HG03571 (cell line): ENCODE data around the gene REEP5.
"Not testable (repeated sequence)": the region's sequence is repeated elsewhere in the genome, so short reads cannot be mapped to it uniquely, and the experiment has no call there.

ENCODE experiments used
- ATAC-seq: cut with Tn5 transposase; IDR thresholded peaks from one replicate; pipeline ENCODE4 v1.9.1; 2021; ENCODE audit not compliant: unreplicated experiment

The REEP5 gene

DNA sequence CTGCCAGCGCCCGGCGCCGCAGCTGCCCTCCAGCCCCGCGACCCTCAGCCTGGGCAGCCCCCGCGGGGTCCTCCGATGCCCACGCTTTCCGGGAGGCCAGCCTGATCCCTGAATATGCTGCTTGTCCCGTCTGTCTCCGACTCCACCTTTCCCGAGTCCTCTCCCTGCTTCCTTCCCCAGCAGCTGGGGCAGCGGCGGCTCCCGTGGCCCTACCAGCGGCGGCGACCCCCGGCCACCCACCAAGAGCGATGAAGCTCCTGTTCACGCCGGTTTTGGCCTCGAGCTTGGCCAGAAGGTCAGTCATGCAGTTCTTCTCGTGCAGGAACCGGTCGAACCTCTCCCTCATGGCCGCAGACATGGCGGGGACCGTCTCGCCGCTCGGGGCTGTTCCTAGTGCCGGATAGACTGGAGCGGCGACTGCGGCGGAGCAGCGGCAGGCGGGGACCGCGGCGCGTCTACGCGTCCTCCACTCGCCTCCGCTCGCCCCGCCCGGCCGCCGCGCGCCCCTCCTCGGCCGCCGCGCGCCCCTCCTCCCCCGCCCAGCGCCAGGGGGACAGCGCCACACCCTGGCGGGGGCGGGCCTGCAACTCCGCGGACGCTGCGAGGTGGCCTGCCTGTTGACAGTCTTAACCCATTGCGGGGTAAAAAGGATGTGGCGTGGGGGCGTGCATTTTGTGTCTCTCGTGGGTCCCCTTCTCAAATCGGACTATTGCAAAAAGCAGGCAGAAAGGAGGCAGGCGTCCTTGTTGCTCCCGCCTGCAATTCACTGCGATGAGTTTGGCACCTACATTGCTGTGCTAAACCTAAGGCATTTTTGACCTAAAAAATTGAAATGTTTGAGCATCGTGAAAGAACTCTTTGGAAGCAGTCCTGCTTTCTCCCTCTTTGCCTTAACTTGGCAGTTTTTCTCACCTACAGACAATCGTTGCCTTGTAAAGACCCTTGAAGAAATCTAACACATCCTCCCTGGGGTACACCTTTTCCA lies at the start of gene REEP5:
TSS of gene REEP5 (minus strand) at position 395 of the 985 bp plus-strand sequence. CDS start at position 358, 37 bp downstream.
- ATAC-seq, result peak; percentile 52

GRCh38 chr5:112971276-112971675 lies 49.2 kb upstream of the REEP5 start:
- ATAC-seq, result no peak

DNA sequence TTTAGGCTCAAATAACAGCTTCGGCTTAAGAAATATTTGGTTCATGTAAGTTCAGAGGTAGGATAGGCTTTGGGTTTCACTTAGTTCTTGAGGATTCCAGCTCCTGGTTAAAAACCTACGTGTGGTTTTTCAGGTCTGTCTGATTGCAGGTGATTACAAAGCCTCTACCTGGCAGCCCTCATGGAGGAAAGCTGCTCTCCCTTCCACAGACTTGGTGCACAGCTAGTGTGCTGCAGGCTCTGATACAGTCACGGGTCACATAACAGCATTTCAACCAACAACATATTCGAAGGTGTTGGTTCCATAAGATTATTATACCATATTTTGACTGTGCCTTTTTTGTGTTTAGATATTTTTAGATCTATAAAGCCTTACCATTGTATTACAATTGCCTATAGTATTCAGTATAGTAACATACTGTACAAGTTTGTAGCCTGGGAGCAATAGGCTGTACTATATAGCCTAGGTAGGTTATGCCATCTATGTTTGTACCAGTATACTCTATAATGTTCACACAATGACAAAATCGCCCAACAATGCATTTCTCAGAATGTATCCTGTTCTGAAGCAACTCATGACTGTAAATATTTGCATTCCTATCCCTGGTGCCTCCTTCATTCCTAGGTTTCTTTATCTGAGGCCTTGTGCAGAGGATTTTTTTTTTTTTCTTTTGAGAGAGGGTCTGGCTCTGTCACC lies 46.5 kb upstream of the REEP5 start:
- ATAC-seq, result no peak

GRCh38 chr5:112967520-112968083 lies 45.6 kb upstream of the REEP5 start:
- no peak for ATAC-seq

- ATAC-seq, result no peak
Measured at GRCh38 chr5:112965733-112966306, 43.8 kb upstream of the REEP5 start.

- ATAC-seq, result not testable (repeated sequence)
Measured at GRCh38 chr5:112963374-112963733, 41.3 kb upstream of the REEP5 start.

DNA sequence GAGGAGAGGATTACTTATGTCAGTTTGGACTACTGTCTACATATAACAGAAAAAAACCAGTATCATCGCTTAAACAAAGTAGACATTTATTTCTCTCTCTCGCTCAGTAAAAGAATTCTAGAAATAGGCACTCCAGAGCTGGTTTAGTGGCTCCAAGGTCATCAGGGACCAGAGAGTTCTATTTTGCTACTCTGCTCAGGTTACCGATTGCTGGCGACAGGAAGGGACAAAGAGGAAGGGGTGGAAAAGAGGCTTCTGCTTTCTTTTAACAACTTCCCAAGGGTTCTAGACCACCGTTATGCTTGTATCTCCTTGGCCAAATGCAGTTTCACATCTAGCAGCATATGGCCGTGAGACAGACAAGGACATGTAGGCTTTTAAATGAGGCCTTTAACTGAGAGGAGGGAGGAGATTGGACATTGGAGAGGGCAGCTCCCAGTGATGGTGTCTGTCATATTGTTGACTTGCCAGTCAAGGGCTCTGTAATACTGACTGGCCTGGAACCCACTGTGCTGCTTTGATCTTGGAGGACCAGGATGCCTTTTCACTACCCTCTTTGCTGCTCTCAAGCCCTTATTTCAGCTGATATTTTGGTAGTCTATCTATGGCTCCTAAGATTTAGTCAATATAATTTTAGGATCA lies 39.0 kb upstream of the REEP5 start:
- ATAC-seq, result no peak

DNA sequence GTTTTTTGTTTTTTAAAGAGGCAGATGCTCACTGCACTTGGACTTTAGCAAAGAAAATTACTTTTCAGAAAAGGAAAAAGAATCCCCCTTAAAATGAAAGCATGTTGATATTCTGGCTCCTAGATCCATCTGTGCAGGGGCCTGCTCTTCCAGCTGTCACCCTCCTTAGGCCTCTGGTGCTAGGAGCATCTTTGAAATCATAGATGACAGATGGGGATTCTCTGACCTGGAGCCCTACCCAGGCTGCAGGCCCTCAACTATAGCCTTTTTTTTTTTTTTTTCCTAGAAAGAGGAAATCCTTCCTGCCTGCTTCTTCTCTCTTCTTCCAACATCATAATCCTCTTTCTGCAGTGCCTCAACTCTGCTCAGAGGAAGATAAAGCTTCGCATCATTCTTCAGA lies 38.3 kb upstream of the REEP5 start:
- ATAC-seq, result no peak

DNA sequence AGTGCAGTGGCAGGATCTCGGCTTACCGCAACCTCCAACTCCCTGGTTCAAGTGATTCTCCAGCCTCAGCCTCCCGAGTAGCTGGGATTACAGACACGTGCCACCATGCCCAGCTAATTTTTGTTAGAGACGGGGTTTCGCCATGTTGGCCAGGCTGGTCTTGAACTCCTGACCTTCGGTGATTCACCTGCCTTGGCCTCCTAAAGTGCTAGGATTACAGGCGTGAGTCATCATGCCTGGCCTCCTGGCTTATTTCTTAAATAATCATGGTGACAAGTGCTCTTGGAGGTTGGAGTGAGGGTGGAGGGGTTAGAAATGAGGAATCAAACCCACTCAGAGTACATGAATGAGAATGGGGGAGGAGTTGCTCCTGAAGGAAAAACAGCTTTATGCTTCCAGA lies 37.8 kb upstream of the REEP5 start:
- not testable (repeated sequence) for ATAC-seq

DNA sequence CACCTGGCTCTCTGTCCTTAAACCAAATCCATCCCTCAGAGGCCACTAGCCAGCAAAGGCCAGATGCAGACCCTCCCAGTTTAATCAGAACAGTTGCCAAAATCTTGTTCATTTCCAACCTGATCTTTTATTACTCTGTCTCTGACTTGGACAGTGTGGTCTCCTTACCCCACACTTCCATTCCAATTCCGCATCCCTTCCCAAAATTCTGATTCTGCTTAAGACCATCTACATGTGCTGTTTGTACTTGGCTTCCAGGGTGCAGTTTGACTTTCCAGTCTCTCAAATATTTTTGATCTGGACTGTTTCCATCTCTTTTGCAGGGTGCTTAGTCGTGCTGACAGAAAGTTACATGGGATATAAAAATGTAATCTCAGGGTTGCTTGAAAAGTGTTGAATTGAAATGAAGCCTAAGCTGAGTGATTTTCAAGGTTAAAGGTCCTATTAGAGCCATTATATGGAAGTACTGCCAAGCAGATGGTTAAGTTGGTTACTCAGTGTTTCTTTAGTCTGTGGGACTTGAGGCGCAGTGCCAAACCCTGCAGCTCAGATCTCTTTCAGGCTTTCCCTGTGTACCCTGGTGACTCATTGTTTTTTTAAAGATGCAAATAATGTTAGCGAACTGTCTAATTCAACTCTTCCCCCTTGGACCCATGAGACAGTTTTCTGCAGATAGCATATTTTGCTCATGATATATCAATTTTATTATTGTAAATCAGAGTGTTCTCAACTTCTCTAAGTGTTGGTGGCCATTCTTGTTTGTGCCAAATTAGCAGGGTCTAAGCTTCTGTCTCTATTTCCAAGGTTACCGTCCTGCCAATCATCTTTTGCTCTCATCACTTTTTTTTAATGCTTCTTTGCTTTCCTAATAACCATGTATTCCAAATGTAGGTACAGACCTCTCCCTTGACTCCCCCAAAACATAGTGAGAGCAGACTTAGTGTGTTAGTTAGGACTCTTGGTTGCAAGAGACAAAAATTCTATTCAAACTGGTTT lies 36.4 kb upstream of the REEP5 start:
- ATAC-seq, result peak; percentile 89

DNA sequence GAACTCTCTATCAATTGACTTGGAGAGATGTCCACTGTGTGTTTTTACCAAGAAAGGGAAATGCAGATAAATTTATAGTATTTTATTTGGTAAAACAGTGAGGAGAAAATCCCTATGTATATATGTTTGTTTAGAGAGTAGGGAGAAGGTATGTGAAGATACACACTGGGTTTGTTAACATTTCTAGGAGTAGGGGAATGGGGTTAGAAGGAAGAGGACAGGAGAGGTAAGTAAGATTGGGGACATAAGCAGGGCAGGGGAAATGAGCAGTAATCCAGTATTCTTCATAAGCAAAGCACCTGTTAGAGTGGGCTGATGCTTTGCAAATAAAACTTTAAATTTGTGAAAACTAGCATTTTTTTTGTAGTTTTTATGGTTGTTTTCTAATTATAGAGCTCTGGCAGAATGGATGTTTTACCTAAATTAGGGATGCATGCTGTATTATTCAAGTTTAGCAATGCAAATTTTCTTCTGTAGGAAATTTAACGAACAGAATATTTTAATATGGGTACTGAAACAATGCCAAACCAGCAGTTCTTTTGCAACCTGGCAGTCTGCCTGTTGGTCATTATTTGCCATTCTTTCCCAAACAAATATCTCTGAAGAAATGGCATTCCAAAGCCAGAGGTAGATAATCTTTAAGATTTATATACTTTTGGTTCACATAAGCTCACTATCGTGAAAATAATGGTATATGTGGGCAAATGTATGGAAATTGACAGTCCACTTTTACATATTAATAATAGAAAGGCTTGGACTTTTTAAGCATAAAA lies 35.2 kb upstream of the REEP5 start:
- ATAC-seq, result no peak

GRCh38 chr5:112956606-112957005 lies 34.6 kb upstream of the REEP5 start:
- ATAC-seq, result no peak

- ATAC-seq, result peak; percentile 64
Measured at GRCh38 chr5:112951124-112951702, 29.2 kb upstream of the REEP5 start.

- ATAC-seq, result no peak
Measured at GRCh38 chr5:112948458-112948857, 26.4 kb upstream of the REEP5 start.

DNA sequence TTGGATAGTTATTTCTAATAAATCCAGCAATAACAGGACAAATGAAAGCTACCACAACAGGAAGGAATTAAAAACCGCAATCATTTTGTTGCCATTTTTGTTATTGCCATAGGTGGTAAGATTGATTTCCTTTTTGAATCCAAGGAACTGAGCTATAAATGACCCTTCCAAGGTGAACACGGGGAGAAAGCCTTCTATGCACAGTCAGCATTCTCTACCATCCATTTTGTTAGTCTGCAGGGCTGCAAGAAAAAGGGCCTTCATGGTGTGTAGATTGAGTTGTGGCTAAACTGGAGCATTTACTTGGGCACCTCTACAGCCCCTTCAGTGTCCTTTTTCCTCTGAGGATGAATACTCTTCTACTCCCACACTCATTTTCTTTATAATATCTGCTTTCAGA lies 18.6 kb upstream of the REEP5 start:
- ATAC-seq, result no peak

DNA sequence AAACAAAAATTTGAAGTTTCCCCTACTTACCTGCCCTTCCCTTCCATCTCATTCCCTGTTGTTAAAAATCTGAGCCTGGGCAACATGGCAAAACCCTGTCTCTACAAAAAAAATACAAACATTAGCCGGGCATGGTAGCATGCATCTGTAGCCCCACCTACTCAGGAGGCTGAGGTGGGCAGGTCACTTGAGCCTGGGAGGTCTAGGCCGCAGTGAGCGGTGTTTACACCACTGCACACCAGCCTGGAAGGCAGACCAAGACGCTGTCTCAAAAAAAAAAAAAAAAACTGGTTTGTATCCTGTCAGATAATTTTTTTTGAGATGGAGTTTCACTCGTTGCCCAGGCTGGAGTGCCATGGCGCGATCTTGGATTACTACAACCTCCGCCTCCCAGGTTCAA lies 16.3 kb upstream of the REEP5 start:
- no peak for ATAC-seq

GRCh38 chr5:112935675-112936074 lies 13.6 kb upstream of the REEP5 start:
- no peak for ATAC-seq

- ATAC-seq, result no peak
Measured at GRCh38 chr5:112934366-112934663, 12.3 kb upstream of the REEP5 start.
